ENCODE measurements around the gene ACOT7. TPM values are rescaled to one million over a fixed set of nuclear protein-coding genes. Genes with fewer than 3 reads are reported as not detected.

The ACOT7 gene
- total RNA-seq, 1 experiment from 2014 or later = 76.3 TPM

DNA sequence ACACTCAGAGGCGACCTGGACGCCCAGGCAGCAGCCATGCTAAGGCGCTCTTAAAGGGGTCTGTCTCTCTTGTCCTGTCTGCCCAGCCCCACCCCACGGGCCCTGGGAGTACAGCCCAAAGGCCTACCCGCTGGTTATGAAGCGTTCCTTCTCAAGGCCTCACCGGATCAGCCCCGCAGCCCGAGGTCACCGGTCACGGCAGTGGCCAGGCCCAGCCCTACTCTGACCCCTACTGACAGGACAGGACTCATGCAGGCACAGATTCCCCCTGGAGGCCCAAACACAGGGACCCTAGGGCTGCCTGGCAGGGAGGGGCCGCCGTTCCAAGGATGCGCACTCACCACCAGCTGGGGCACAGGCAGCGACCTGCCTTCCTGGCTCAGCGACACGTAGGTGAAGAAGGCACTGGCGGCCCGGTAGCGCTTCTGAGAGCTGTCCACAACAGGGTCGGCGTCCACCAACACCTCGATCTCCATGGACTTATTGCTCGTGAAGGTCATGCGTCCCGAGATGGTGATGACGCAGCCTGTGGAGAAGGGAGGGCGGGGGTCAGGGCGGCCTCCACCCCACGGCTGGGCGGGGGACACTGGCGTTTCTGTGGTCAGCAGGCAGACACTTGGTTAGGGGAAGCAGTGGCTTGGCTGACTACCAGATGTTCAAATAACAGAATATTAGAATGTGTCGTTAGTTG is 112.7 kb downstream of the ACOT7 start:
- Histone ChIP-seq H3K4me3 (ENCODE audit: insufficient read depth, low read depth, low read length) (no peak overlapping the region), H3K27me3 (ENCODE audit: control insufficient read depth, insufficient read depth, low read length) (no peaks in the 10 kb centered on the region), H3K36me3 (replicated peaks; ENCODE audit: control insufficient read depth, insufficient read depth, low read length) (no peaks in the 10 kb centered on the region)
- peak; percentile 96 for DNase-seq

- peak; percentile 56 for DNase-seq
- no peak overlapping the region for H3K4me3 ChIP-seq (ENCODE audit: insufficient read depth, low read depth, low read length)
- no peaks in the 10 kb centered on the region for H3K36me3 ChIP-seq (replicated peaks; ENCODE audit: control insufficient read depth, insufficient read depth, low read length)
- no peaks in the 10 kb centered on the region for H3K27me3 ChIP-seq (ENCODE audit: control insufficient read depth, insufficient read depth, low read length)
Measured at GRCh38 chr1:6279613-6280383, 113.8 kb downstream of the ACOT7 start.

DNA sequence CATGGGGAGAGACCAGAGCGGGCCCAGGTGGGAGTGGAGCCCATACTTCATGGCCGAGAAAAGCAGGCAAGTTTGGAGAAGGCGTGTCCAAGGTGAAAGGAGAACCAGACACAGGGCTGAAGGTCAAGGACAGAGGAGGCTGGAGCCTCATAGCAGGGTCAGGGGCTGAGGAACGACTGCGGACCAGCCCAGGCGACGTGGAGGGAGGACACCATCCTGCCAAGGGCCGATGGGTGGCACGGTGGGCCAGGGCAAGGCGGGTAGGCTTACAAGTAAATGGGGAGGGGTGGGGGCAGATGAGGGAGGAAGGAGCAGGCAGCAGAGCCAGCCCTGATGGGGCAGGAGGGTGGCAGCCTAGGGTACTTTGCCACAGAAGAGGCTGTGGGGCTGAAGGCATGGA is 114.5 kb downstream of the ACOT7 start:
- H3K36me3 ChIP-seq (replicated peaks; ENCODE audit: control insufficient read depth, insufficient read depth, low read length) = no peaks in the 10 kb centered on the region
- H3K4me3 ChIP-seq (ENCODE audit: insufficient read depth, low read depth, low read length) = no peak overlapping the region

GRCh38 chr1:6278263-6278662 is 115.3 kb downstream of the ACOT7 start:
- peak; percentile 65 for DNase-seq
- Histone ChIP-seq H3K36me3 (replicated peaks; ENCODE audit: control insufficient read depth, insufficient read depth, low read length) (no peaks in the 10 kb centered on the region), H3K4me3 (ENCODE audit: insufficient read depth, low read depth, low read length) (no peak overlapping the region), H3K27me3 (ENCODE audit: control insufficient read depth, insufficient read depth, low read length) (no peaks in the 10 kb centered on the region)

More for the DNA sequence above, 114.5 kb downstream of the ACOT7 start:
- H3K27me3 ChIP-seq (ENCODE audit: control insufficient read depth, insufficient read depth, low read length) = no peaks in the 10 kb centered on the region
- DNase-seq = no peak

DNA sequence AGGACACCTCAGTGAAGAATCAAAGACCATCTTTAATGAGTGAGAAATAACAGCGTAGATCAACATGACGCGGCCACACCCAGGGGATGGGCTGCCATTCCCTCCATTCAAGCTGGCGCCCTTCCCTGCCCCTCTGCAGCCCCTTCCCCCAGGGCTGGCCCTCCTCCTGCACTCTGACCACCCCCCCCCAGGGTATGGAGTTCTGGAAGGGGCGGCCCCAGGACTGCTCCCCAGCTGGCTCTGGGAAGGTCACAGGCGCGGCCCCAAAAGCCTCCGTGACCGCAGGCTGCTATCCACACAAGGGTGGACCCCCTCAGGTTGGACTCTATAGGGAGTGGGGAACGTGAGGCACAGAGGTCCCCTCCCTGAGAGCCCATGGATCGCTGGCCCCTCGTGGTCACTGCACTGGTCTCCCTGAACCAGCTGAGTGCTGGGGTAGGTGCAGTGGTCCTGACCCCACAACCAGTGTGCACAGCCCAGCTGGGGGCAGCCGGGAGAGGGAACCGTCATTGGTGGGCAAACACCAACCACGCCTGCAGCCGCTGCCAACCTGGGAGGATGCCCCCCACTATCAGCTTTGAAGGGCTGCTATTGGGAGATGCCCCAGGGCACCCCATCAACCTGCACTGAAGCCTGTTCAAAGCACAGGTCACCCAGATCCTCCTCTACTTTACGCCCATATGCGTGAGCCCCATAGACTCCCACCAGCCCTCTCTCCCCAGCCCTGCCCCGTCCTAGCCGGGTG is 116.6 kb downstream of the ACOT7 start:
- peak; percentile 74 for DNase-seq
- H3K36me3 ChIP-seq (replicated peaks; ENCODE audit: control insufficient read depth, insufficient read depth, low read length) = no peaks in the 10 kb centered on the region; the same call in 1 of the 2 replicates
- no peaks in the 10 kb centered on the region for H3K27me3 ChIP-seq (ENCODE audit: control insufficient read depth, insufficient read depth, low read length)
- H3K4me3 ChIP-seq (ENCODE audit: insufficient read depth, low read depth, low read length) = no peak overlapping the region

- no peaks in the 10 kb centered on the region; the same call in 1 of the 2 replicates for H3K36me3 ChIP-seq (replicated peaks; ENCODE audit: control insufficient read depth, insufficient read depth, low read length)
- peak; percentile 80 for DNase-seq
- no peaks in the 10 kb centered on the region for H3K27me3 ChIP-seq (ENCODE audit: control insufficient read depth, insufficient read depth, low read length)
- no peak overlapping the region for H3K4me3 ChIP-seq (ENCODE audit: insufficient read depth, low read depth, low read length)
Measured at GRCh38 chr1:6275826-6276782, 117.5 kb downstream of the ACOT7 start.

- no peaks in the 10 kb centered on the region; the same call in 1 of the 2 replicates for H3K36me3 ChIP-seq (replicated peaks; ENCODE audit: control insufficient read depth, insufficient read depth, low read length)
- no peak overlapping the region for H3K4me3 ChIP-seq (ENCODE audit: insufficient read depth, low read depth, low read length)
- H3K27me3 ChIP-seq (ENCODE audit: control insufficient read depth, insufficient read depth, low read length) = no peaks in the 10 kb centered on the region
- DNase-seq = no peak
Measured at GRCh38 chr1:6274622-6275139, 118.9 kb downstream of the ACOT7 start.

DNA sequence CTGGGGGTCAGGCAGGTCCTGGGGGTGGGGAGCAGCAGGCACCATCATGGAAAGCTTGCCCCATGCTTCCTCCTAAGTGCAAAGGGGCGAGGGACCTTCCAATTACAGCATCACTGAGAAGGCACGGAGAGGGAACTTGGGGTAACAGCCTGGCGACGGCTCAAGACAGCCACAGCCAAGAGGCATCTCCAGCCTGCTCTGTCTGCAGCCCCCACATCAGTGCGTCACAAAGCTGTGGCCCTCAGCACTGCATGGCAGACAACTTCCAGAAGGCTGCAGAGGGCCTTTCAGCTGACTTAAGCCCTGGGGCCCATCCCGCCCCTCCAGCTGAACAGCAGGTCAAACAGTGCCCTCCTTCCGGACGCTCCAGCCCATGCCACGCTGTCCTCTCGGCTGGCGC is 119.5 kb downstream of the ACOT7 start:
- H3K27me3 ChIP-seq (ENCODE audit: control insufficient read depth, insufficient read depth, low read length) = no peaks in the 10 kb centered on the region
- H3K4me3 ChIP-seq (ENCODE audit: insufficient read depth, low read depth, low read length) = no peak overlapping the region
- H3K36me3 ChIP-seq (replicated peaks; ENCODE audit: control insufficient read depth, insufficient read depth, low read length) = no peaks in the 10 kb centered on the region; the same call in 1 of the 2 replicates
- DNase-seq = no peak

GRCh38 chr1:6273380-6273891 is 120.1 kb downstream of the ACOT7 start:
- H3K4me3 ChIP-seq (ENCODE audit: insufficient read depth, low read depth, low read length) = no peak overlapping the region
- peak; percentile 88 for DNase-seq
- no peaks in the 10 kb centered on the region for H3K27me3 ChIP-seq (ENCODE audit: control insufficient read depth, insufficient read depth, low read length)
- no peaks in the 10 kb centered on the region; the same call in 1 of the 2 replicates for H3K36me3 ChIP-seq (replicated peaks; ENCODE audit: control insufficient read depth, insufficient read depth, low read length)

DNA sequence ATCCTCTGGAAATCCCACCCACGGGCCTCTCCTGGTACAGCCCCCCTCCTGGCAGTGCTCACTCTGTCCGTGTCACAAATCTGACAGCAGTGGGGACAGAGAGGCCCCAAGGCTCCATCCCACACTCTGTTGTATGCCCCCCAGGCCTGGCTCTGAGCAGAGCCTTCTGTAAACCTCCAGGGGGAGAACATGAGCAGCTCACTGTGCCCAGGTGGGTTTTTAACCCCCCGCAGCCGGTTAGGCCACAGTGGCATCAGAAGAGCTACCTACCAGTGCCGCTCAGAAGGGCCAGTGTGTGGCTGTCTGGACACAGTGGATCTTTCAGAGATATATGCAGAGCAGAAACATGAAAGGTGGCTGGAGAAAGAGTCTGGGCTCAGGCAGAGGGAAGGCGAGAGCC is 120.7 kb downstream of the ACOT7 start:
- H3K27me3 ChIP-seq (ENCODE audit: control insufficient read depth, insufficient read depth, low read length) = no peaks in the 10 kb centered on the region
- DNase-seq = peak; percentile 84
- H3K4me3 ChIP-seq (ENCODE audit: insufficient read depth, low read depth, low read length) = no peak overlapping the region
- H3K36me3 ChIP-seq (replicated peaks; ENCODE audit: control insufficient read depth, insufficient read depth, low read length) = no peaks in the 10 kb centered on the region; the same call in 1 of the 2 replicates

DNA sequence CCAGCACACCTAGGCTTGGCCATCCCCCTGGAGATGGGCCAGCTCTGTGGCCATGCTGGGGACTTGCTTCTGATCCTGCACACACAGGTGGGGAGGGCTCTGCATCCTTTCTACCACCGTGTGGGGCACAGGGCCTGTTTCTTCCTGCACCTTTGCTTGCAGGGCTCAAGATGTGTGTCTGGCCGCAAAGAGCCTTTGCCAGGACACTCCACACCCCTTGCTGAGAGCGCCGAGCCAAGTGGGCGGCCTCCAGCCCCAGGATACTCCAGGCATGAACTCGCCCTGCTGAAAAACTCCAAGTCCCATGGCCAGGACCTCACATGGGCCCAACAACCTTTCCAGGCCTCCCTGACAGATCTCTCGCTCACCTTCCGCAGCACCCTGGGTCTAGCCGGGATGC is 121.1 kb downstream of the ACOT7 start:
- H3K27me3 ChIP-seq (ENCODE audit: control insufficient read depth, insufficient read depth, low read length) = no peaks in the 10 kb centered on the region
- no peaks in the 10 kb centered on the region; the same call in 1 of the 2 replicates for H3K36me3 ChIP-seq (replicated peaks; ENCODE audit: control insufficient read depth, insufficient read depth, low read length)
- no peak for DNase-seq
- no peak overlapping the region for H3K4me3 ChIP-seq (ENCODE audit: insufficient read depth, low read depth, low read length)

DNA sequence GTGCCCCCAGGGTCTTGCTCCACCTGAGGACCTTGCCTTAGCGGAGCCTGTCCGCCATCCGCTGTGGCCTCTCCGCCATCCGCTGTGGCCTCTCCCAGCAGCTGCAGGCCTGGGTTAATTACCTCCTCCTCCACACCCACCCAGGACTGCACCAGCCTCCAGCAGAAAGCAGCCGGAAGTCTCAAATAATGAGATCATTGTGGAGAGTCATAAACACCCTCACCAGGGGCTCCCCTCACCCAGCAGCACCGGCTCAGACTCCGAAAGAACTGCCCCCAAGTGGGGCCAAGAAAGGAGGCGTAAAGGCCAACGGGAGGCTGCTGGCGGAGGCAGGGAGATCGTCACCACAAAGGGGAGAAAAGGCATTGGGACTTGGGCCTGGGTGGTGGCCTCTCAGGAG is 122.0 kb downstream of the ACOT7 start:
- H3K36me3 ChIP-seq (replicated peaks; ENCODE audit: control insufficient read depth, insufficient read depth, low read length) = no peaks in the 10 kb centered on the region; the same call in 1 of the 2 replicates
- no peak overlapping the region for H3K4me3 ChIP-seq (ENCODE audit: insufficient read depth, low read depth, low read length)
- H3K27me3 ChIP-seq (ENCODE audit: control insufficient read depth, insufficient read depth, low read length) = no peaks in the 10 kb centered on the region
- no peak for DNase-seq

DNA sequence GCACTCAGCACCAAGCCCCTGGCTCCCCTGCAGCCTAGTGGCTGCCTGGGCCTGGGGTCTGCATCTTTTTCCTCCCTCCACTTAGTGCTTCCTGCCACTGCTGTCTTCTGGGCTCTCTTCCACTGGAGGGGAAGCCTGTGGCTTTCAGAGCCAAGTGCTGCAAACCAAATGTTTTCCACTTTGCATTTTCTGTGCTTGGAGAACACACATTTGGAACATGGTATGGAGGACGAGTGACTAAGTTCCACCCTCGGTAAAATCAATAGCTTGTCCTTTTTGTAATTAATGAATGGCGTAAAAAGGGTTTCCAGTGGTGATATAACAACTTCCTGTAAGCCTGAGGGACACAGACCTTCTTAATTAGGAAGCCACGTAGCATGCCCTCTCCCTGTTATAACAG is 122.6 kb downstream of the ACOT7 start:
- H3K36me3 ChIP-seq (replicated peaks; ENCODE audit: control insufficient read depth, insufficient read depth, low read length) = no peaks in the 10 kb centered on the region; the same call in 1 of the 2 replicates
- no peak overlapping the region for H3K4me3 ChIP-seq (ENCODE audit: insufficient read depth, low read depth, low read length)
- no peaks in the 10 kb centered on the region for H3K27me3 ChIP-seq (ENCODE audit: control insufficient read depth, insufficient read depth, low read length)
- DNase-seq = no peak

Data from H7 (cell line).